ENCODE measurements around the gene RASAL1.

Gene RASAL1

GRCh38 chr12:113135178-113136127 is at the start of gene RASAL1:
Gene RASAL1 (minus strand): TSS chr12:113135761. CDS start chr12:113135462, 299 bp downstream.
- peak; percentile 27 for DNase-seq

- DNase-seq = peak; percentile 36
These were observed 49.3 kb upstream of the RASAL1 start for GRCh38 chr12:113184900-113185179.

- DNase-seq = no peak
These were observed 48.7 kb upstream of the RASAL1 start for GRCh38 chr12:113184098-113184899.

- DNase-seq = no peak
These were observed 47.5 kb upstream of the RASAL1 start for GRCh38 chr12:113183030-113183589.

GRCh38 chr12:113181975-113182374 is 46.4 kb upstream of the RASAL1 start:
- DNase-seq = no peak

- no peak for DNase-seq
These were observed 44.8 kb upstream of the RASAL1 start for GRCh38 chr12:113180333-113180732.

- DNase-seq = no peak
These were observed 43.5 kb upstream of the RASAL1 start for GRCh38 chr12:113179023-113179422.

GRCh38 chr12:113174461-113175384 is 39.2 kb upstream of the RASAL1 start:
- peak; percentile 50 for DNase-seq

- no peak for DNase-seq
These were observed 37.6 kb upstream of the RASAL1 start for GRCh38 chr12:113173081-113173698.

- DNase-seq = no peak
These were observed 36.6 kb upstream of the RASAL1 start for GRCh38 chr12:113172185-113172584.

GRCh38 chr12:113171543-113171942 is 36.0 kb upstream of the RASAL1 start:
- DNase-seq = no peak

GRCh38 chr12:113170926-113171325 is 35.4 kb upstream of the RASAL1 start:
- DNase-seq = no peak

GRCh38 chr12:113170457-113170856 is 34.9 kb upstream of the RASAL1 start:
- no peak for DNase-seq

GRCh38 chr12:113169697-113170096 is 34.1 kb upstream of the RASAL1 start:
- DNase-seq = no peak

GRCh38 chr12:113167868-113168267 is 32.3 kb upstream of the RASAL1 start:
- DNase-seq = no peak

- no peak for DNase-seq
These were observed 30.2 kb upstream of the RASAL1 start for GRCh38 chr12:113165521-113166450.

GRCh38 chr12:113164014-113164413 is 28.5 kb upstream of the RASAL1 start:
- DNase-seq = no peak

- no peak for DNase-seq
These were observed 27.4 kb upstream of the RASAL1 start for GRCh38 chr12:113163030-113163360.

GRCh38 chr12:113162102-113163029 is 26.8 kb upstream of the RASAL1 start:
- peak; percentile 2 for DNase-seq
